Measurements from ENCODE around the gene MAML1.

- TF ChIP-seq, protein P1, sequence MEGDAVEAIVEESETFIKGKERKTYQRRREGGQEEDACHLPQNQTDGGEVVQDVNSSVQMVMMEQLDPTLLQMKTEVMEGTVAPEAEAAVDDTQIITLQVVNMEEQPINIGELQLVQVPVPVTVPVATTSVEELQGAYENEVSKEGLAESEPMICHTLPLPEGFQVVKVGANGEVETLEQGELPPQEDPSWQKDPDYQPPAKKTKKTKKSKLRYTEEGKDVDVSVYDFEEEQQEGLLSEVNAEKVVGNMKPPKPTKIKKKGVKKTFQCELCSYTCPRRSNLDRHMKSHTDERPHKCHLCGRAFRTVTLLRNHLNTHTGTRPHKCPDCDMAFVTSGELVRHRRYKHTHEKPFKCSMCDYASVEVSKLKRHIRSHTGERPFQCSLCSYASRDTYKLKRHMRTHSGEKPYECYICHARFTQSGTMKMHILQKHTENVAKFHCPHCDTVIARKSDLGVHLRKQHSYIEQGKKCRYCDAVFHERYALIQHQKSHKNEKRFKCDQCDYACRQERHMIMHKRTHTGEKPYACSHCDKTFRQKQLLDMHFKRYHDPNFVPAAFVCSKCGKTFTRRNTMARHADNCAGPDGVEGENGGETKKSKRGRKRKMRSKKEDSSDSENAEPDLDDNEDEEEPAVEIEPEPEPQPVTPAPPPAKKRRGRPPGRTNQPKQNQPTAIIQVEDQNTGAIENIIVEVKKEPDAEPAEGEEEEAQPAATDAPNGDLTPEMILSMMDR (IDR thresholded peaks at IDR 0.05; ENCODE audit: low read depth, low read length, missing input control), result no peak
- TF ChIP-seq RAD21 (IDR thresholded peaks at IDR 0.05), result no peak
- TF ChIP-seq YY1 (IDR thresholded peaks at IDR 0.05), result no peak
- TF ChIP-seq, protein P2, sequence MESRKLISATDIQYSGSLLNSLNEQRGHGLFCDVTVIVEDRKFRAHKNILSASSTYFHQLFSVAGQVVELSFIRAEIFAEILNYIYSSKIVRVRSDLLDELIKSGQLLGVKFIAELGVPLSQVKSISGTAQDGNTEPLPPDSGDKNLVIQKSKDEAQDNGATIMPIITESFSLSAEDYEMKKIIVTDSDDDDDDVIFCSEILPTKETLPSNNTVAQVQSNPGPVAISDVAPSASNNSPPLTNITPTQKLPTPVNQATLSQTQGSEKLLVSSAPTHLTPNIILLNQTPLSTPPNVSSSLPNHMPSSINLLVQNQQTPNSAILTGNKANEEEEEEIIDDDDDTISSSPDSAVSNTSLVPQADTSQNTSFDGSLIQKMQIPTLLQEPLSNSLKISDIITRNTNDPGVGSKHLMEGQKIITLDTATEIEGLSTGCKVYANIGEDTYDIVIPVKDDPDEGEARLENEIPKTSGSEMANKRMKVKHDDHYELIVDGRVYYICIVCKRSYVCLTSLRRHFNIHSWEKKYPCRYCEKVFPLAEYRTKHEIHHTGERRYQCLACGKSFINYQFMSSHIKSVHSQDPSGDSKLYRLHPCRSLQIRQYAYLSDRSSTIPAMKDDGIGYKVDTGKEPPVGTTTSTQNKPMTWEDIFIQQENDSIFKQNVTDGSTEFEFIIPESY (IDR thresholded peaks at IDR 0.05), result no peak
- TF ChIP-seq RXRA (IDR thresholded peaks at IDR 0.05), result peak in 1 of 2 donors; percentile 15
- no peak for TF ChIP-seq EGR1 (IDR thresholded peaks at IDR 0.05; ENCODE audit: low read depth in 2 of 2)
Measured at GRCh38 chr5:179803651-179804554, 71.3 kb downstream of the MAML1 start.
